Kasumi-1 (cell line): Measurements from ENCODE around the gene LTB.

Experiments
- DNase-seq, 2 experiments: peaks; one replicate each; lab custom pipeline; 2025; lab: John Stamatoyannopoulos, UW

Gene LTB

GRCh38 chr6:31531162-31531561 lies 51.1 kb downstream of the LTB start:
- DNase-seq: no peak

GRCh38 chr6:31530659-31531058 lies 51.6 kb downstream of the LTB start:
- no peak for DNase-seq
